Subcutaneous adipose tissue (tissue), 4 donors: ENCODE results near the gene RBBP5. TPM values are rescaled to one million over a fixed set of nuclear protein-coding genes. Genes with fewer than 3 reads are reported as not detected.

Experiments
- CTCF ChIP-seq: fragments of 450-650 bp; IDR thresholded peaks from one replicate; pipeline ENCODE4 v1.5.1; 2016; ENCODE audit warnings: low read depth, mild to moderate bottlenecking, control low read depth, antibody characterized with exemption, moderate library complexity
- total RNA-seq, 4 donors: library from RNA; depleted of rRNA; stranded (reverse); fragments of >200 nt; gene quantifications; one replicate each; pipeline ENCODE4 v1.1.0, GENCODE V29; 2016

RBBP5 gene
- total RNA-seq, 4 donors from 2014 or later: 13.8 to 25.5 (median 14.6) TPM

GRCh38 chr1:205046870-205047269, 74.9 kb downstream of the RBBP5 start:
- TF ChIP-seq CTCF: no peak

GRCh38 chr1:205045146-205045545, 76.6 kb downstream of the RBBP5 start:
- TF ChIP-seq CTCF: no peak

- no peak for TF ChIP-seq CTCF
Measured at GRCh38 chr1:205044741-205045140, 77.0 kb downstream of the RBBP5 start.

GRCh38 chr1:205043866-205044265, 77.9 kb downstream of the RBBP5 start:
- no peak for TF ChIP-seq CTCF

GRCh38 chr1:205042911-205043806, 78.6 kb downstream of the RBBP5 start, which contains the start of gene CNTN2:
CNTN2 (plus strand) TSS chr1:205043212; CDS start chr1:205053186, 9,974 bp downstream.
- TF ChIP-seq CTCF: no peak

GRCh38 chr1:205041998-205042910, 79.5 kb downstream of the RBBP5 start:
- TF ChIP-seq CTCF: no peak
